Measurements from ENCODE around the gene KLHL7.

DNA sequence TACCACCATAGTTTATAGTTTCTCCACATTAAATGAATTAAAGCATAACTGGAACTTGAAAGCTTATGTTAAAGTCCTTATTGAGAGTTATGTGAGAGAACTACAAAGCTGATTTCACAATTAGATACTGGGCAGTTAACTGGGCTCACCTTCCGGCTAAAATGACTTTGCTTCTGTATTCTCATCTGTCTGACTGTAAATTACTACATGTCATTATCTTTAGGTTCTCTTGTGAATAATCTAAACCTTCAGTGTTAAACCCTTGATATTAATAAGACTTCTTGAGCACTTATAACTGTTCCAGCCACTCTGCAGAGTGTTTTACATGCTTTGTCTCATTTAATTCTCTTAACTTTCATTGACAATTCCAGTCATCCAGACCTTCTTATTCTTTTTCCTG, 3.9 kb downstream of the KLHL7 start:
- TF ChIP-seq BACH2 (CRISPR knock-in tag; IDR thresholded peaks at IDR 0.05; ENCODE audit: borderline replicate concordance) (no peak), GLIS3 (CRISPR knock-in tag; IDR thresholded peaks at IDR 0.05) (no peak), CSDC2 (CRISPR knock-in tag; IDR thresholded peaks at IDR 0.05) (no peak), TOX (CRISPR knock-in tag; IDR thresholded peaks at IDR 0.05; ENCODE audit: borderline replicate concordance) (no peak), ISL1 (CRISPR knock-in tag; IDR thresholded peaks at IDR 0.05) (no peak), ARNTL (CRISPR knock-in tag; IDR thresholded peaks at IDR 0.05; ENCODE audit: borderline replicate concordance, low read depth) (no peak), ZNF565 (CRISPR knock-in tag; conservative IDR thresholded peaks at IDR 0.05; ENCODE audit: low read depth) (no peak), ZFP30 (CRISPR knock-in tag; IDR thresholded peaks at IDR 0.05) (no peak), ZFP3 (CRISPR knock-in tag; IDR thresholded peaks at IDR 0.05) (no peak), CREB5 (CRISPR knock-in tag; IDR thresholded peaks at IDR 0.05; ENCODE audit: low read depth) (no peak), OSR1 (CRISPR knock-in tag; IDR thresholded peaks at IDR 0.05) (no peak), ZC3H10 (CRISPR knock-in tag; IDR thresholded peaks at IDR 0.05) (no peak), ZNF70 (CRISPR knock-in tag; IDR thresholded peaks at IDR 0.05) (no peak)

All from SK-N-SH treated with all-trans-retinoic acid at 6 μM for 48 hours (cell line).